Thyroid gland (tissue), 4 donors: Measurements from ENCODE around the gene HYAL3. TPM values are rescaled to one million over a fixed set of nuclear protein-coding genes. Genes with fewer than 3 reads are reported as not detected.

ENCODE experiments used
- DNase-seq, 2 donors: peaks; one replicate each; pipeline ENCODE4 v3.0.0-alpha.2; 2019
- H3K27ac ChIP-seq, 3 donors: fragments of 200-600 bp; sonication (generic); 1 replicate in 2 of 3; 2 replicates in 1 of 3; pipeline ENCODE4 v1.5.1; 2016 to 2019; ENCODE audit warnings: mild to moderate bottlenecking in 1 of 3, moderate library complexity in 1 of 3
- H3K27me3 ChIP-seq: fragments of 200-600 bp; sonication (generic); one replicate; pipeline ENCODE4 v1.5.1; 2019
- H3K36me3 ChIP-seq, 2 donors: fragments of 200-600 bp; sonication (generic); one replicate each; pipeline ENCODE4 v1.5.1; 2016 to 2019
- H3K4me1 ChIP-seq, 2 donors: fragments of 200-600 bp; sonication (generic); one replicate each; pipeline ENCODE4 v1.5.1; 2017 to 2019
- H3K4me3 ChIP-seq, 3 donors: fragments of 200-600 bp; sonication (generic); replicated peaks in 1 of 3; 1 replicate in 2 of 3; 2 replicates in 1 of 3; pipeline ENCODE4 v1.5.1; 2016; ENCODE audit warnings: mild to moderate bottlenecking in 1 of 3
- H3K9me3 ChIP-seq: fragments of 200-600 bp; sonication (generic); one replicate; pipeline ENCODE4 v1.5.1; 2017
- POLR2A ChIP-seq, 2 donors: fragments of 450-650 bp; IDR thresholded peaks; one replicate each; pipeline ENCODE4 v1.6.1; 2017; ENCODE audit warnings: antibody characterized with exemption in 2 of 2, mild to moderate bottlenecking in 2 of 2, moderate library complexity in 1 of 2
- WGBS, 2 donors: methylation state at CpG; one replicate each; pipeline ENCODE4 v1.1.5; 2017; 5-methylcytosine and 5-hydroxymethylcytosine counted together
- intact Hi-C: fragments of 100-400 bp; cut with DNase I; formaldehyde crosslinking; loops from one replicate; pipeline ENCODE4 v1.15.1; 2023
- total RNA-seq, 4 donors: library from RNA; depleted of rRNA; stranded (reverse); fragments of >200 nt; gene quantifications; one replicate each; pipeline ENCODE4 v1.2.3, GENCODE V29; 2016
- TF ChIP-seq, protein P1 (sequence below), 6 experiments: fragments of 200-600 bp in 3 of 6; fragments of 450-650 bp in 3 of 6; sonication (generic) in 3 of 6; IDR thresholded peaks; one replicate each; pipeline ENCODE4 v1.5.1; 2016 to 2019; ENCODE audit warnings: antibody characterized with exemption in 6 of 6, mild to moderate bottlenecking in 2 of 6, inconsistent platforms in 1 of 6, moderate library complexity in 1 of 6

HYAL3 gene
- total RNA-seq, 4 donors from 2014 or later, result 2.7 to 6.7 (median 3.8) TPM

DNA sequence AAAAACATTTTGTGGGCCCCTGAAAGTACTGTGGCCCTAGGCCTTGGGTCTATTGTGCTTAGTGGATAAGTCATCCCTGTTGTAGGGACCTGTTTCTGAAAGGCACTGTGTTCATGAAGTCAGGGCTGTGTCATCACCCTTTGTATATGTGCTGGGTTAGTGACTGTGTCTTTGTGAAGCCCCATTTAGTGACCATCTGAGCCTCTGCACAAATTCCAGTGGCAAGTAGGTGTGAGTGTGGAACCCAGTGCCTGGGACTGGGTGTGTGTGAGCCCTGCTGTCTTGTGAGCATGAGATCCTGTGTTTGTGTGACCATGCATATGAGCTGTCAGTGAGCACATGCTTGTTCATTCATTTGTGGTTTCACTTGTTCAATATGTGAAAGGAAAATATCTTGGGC lies 5.4 kb upstream of the HYAL3 start:
- H3K9me3 ChIP-seq, result no peaks in the 10 kb centered on the region
- TF ChIP-seq, protein P1, sequence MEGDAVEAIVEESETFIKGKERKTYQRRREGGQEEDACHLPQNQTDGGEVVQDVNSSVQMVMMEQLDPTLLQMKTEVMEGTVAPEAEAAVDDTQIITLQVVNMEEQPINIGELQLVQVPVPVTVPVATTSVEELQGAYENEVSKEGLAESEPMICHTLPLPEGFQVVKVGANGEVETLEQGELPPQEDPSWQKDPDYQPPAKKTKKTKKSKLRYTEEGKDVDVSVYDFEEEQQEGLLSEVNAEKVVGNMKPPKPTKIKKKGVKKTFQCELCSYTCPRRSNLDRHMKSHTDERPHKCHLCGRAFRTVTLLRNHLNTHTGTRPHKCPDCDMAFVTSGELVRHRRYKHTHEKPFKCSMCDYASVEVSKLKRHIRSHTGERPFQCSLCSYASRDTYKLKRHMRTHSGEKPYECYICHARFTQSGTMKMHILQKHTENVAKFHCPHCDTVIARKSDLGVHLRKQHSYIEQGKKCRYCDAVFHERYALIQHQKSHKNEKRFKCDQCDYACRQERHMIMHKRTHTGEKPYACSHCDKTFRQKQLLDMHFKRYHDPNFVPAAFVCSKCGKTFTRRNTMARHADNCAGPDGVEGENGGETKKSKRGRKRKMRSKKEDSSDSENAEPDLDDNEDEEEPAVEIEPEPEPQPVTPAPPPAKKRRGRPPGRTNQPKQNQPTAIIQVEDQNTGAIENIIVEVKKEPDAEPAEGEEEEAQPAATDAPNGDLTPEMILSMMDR (IDR thresholded peaks at IDR 0.05), result no peak
- TF ChIP-seq POLR2A (IDR thresholded peaks at IDR 0.05), result no peak
- H3K36me3 ChIP-seq, result no peaks in the 10 kb centered on the region
- no peak overlapping the region for H3K4me3 ChIP-seq
- intact Hi-C loops, result no loop called here
- no peak overlapping the region for H3K27ac ChIP-seq
- no peaks in the 10 kb centered on the region for H3K27me3 ChIP-seq
- no peak for DNase-seq
- H3K4me1 ChIP-seq, result peaks cover 20 to 28% of the 10 kb centered on the region in 2 donors

GRCh38 chr3:50303013-50303815 lies 4.0 kb upstream of the HYAL3 start, which contains the start of gene HYAL1:
TSS of gene HYAL1 (minus strand) at chr3:50303574. CDS start at chr3:50302956, 618 bp downstream.
- peak; percentile 42 to 48 for DNase-seq

DNA sequence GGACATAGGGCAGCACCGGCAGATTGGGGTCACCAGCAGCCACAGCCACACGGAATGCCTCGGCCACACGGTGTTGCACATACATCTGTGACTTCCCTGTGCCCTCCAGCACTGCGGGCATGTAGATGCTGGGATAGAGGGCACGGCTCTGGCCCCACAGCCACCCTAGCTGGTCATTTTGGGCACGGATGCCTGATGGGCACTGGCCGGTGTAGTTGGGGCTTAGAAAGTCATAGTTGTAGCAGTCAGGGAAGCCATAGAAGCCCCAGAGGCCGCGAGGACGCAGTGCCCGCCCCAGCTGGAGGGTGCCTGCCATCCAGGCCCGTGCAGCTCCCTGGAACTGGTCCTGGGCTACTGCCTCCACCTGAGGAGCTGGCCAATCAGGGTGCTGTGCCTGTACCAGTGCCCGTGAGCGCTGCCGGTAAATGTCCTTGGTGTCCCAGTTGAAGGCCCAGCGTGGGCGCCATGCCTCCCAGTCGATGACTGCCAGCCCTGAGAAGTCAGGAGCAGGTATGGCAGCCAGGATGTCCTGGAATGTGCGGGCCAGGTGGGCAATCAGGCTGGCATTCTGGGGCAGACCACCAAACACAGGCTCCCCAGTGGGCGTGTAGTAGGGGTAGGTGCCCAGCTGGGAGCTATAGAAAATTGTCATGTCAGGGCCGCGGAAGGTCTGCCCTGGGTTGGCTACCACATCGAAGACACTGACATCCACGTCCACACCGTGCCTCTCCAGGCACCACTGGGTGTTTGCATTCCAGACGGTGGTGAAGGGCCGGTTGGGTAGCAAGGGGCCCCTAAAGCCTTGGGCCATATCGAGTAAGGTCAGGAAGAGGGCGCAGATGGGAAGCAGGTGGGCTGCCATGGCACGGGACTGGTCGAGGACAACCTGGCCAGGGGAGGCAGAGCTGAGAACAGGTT lies 3.1 kb upstream of the HYAL3 start:
- H3K27ac ChIP-seq, result peak overlapping the region in 2 of 3 donors; percentile 40 to 74

More at GRCh38 chr3:50303013-50303815, 4.0 kb upstream of the HYAL3 start, which contains the start of gene HYAL1:
- peak within 1 kb of the TSS in 2 of 3 donors; percentile 40 to 74 for H3K27ac ChIP-seq
- intact Hi-C loops, result no loop called here
- no peak for TF ChIP-seq POLR2A (IDR thresholded peaks at IDR 0.05)
- TF ChIP-seq, protein P1 (IDR thresholded peaks at IDR 0.05), result no peak
- WGBS, 2 donors, result 76 to 78% methylated on average over 5 to 12 of the region's 14 CpGs
- no peaks in the 10 kb centered on the region for H3K27me3 ChIP-seq
- no peaks in the 10 kb centered on the region for H3K36me3 ChIP-seq
- no peaks in the 10 kb centered on the region for H3K9me3 ChIP-seq
- H3K4me1 ChIP-seq, result peaks cover 21 to 30% of the 10 kb centered on the region in 2 donors
- peak within 1 kb of the TSS in 1 of 3 donors; percentile 8 for H3K4me3 ChIP-seq

GRCh38 chr3:50300681-50301254 lies 1.6 kb upstream of the HYAL3 start:
- DNase-seq, result no peak
- WGBS, 2 donors, result 90 to 92% methylated on average over 6 of the region's 6 CpGs
- TF ChIP-seq POLR2A (IDR thresholded peaks at IDR 0.05), result no peak
- TF ChIP-seq, protein P1 (IDR thresholded peaks at IDR 0.05), result no peak
- H3K36me3 ChIP-seq, result no peaks in the 10 kb centered on the region
- H3K27me3 ChIP-seq, result no peaks in the 10 kb centered on the region
- peaks cover 22 to 35% of the 10 kb centered on the region in 2 donors for H3K4me1 ChIP-seq
- H3K27ac ChIP-seq, result peak overlapping the region; percentile 48 to 88 (median 77)
- intact Hi-C loops, result no loop called here
- no peaks in the 10 kb centered on the region for H3K9me3 ChIP-seq
- no peak overlapping the region for H3K4me3 ChIP-seq

More for the DNA sequence above, 3.1 kb upstream of the HYAL3 start:
- H3K36me3 ChIP-seq, result no peaks in the 10 kb centered on the region
- intact Hi-C loops, result no loop called here
- H3K27me3 ChIP-seq, result no peaks in the 10 kb centered on the region
- 89% methylated on average over 18 to 28 of the region's 32 CpGs for WGBS, 2 donors
- H3K9me3 ChIP-seq, result no peaks in the 10 kb centered on the region
- peak overlapping the region in 1 of 3 donors; percentile 8 for H3K4me3 ChIP-seq
- no peak for TF ChIP-seq POLR2A (IDR thresholded peaks at IDR 0.05)
- TF ChIP-seq, protein P1 (IDR thresholded peaks at IDR 0.05), result no peak
- DNase-seq, result no peak
- peaks cover 22 to 35% of the 10 kb centered on the region in 2 donors for H3K4me1 ChIP-seq
